Neural crest cell (in vitro differentiated cells): ENCODE data around the gene HELB. TPM values are rescaled to one million over a fixed set of nuclear protein-coding genes. Genes with fewer than 3 reads are reported as not detected.

Experiments used
- DNase-seq: peaks from one replicate; pipeline ENCODE4 v3.0.0; 2021; ENCODE audit warnings: low read depth, mixed read lengths, low spot score
- H3K27ac Mint-ChIP-seq: one replicate; pipeline ENCODE4 v1.8.0; 2021; ENCODE audit warnings: mild to moderate bottlenecking, mixed read lengths; ENCODE audit not compliant: unreplicated experiment
- H3K27me3 Mint-ChIP-seq: 2 replicates; pipeline ENCODE4 v1.8.0; 2021; ENCODE audit warnings: low read depth, mild to moderate bottlenecking, mixed read lengths
- H3K36me3 Mint-ChIP-seq: 2 replicates; pipeline ENCODE4 v1.8.0; 2021; ENCODE audit warnings: low read depth, mild to moderate bottlenecking, mixed read lengths
- H3K4me1 Mint-ChIP-seq: 2 replicates; pipeline ENCODE4 v1.8.0; 2021; ENCODE audit warnings: mixed read lengths
- H3K4me3 Mint-ChIP-seq: one replicate; pipeline ENCODE4 v1.8.0; 2021; ENCODE audit warnings: mild to moderate bottlenecking, mixed read lengths
- H3K9me3 Mint-ChIP-seq: 2 replicates; pipeline ENCODE4 v1.8.0; 2021; ENCODE audit warnings: mixed read lengths
- CTCF ChIP-seq: fragments of 200-600 bp; sonication (generic); conservative IDR thresholded peaks from 2 replicates; pipeline ENCODE4 v1.5.0; 2021; ENCODE audit warnings: antibody characterized with exemption, mild to moderate bottlenecking
- total RNA-seq: library from RNA; stranded (reverse); gene quantifications from 2 replicates; pipeline ENCODE4 v1.2.1, GENCODE V29; 2021

HELB gene
- total RNA-seq, 1 donor from 2014 or later, result 4.6 TPM

- TF ChIP-seq CTCF, result no peak
- peaks cover 48% of the 10 kb centered on the region for H3K36me3 Mint-ChIP-seq
Observed at GRCh38 chr12:66340131-66340530, 37.8 kb downstream of the HELB start.

DNA sequence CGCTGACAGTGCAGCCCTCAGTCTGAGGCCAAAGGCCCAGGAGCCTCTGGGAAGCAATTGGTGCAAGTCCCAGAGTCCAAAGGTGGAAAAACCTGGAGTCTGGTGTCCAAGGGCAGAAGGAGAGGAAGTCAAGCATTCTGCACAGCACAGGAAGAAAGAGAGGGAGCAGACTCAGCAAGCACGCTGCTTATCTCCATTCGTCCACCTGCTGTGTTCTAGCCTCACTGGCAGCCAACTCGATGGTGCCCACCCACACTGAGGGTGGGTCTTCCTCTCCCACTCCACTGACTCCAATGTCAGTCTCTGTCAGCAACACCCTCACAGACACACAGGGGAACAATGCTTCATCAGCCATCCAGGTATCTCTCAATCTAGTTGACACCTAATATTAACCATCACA is 38.8 kb downstream of the HELB start:
- H3K36me3 Mint-ChIP-seq, result peaks cover 49% of the 10 kb centered on the region
- no peak overlapping the region for H3K4me3 Mint-ChIP-seq
- peaks cover 4% of the 10 kb centered on the region for H3K4me1 Mint-ChIP-seq
- peaks cover 19% of the 10 kb centered on the region for H3K9me3 Mint-ChIP-seq
- no peak overlapping the region for H3K27ac Mint-ChIP-seq
- no peak for TF ChIP-seq CTCF
- H3K27me3 Mint-ChIP-seq, result no peaks in the 10 kb centered on the region
- DNase-seq, result no peak

More at GRCh38 chr12:66340131-66340530, 37.8 kb downstream of the HELB start:
- no peaks in the 10 kb centered on the region for H3K27me3 Mint-ChIP-seq
- H3K4me1 Mint-ChIP-seq, result peaks cover 3% of the 10 kb centered on the region
- H3K9me3 Mint-ChIP-seq, result peaks cover 19% of the 10 kb centered on the region
- no peak overlapping the region for H3K4me3 Mint-ChIP-seq
- H3K27ac Mint-ChIP-seq, result no peak overlapping the region
- DNase-seq, result no peak

- Mint-ChIP-seq H3K27ac (no peak overlapping the region), H3K36me3 (peaks cover 46% of the 10 kb centered on the region), H3K9me3 (peaks cover 12% of the 10 kb centered on the region), H3K27me3 (no peaks in the 10 kb centered on the region), H3K4me1 (peaks cover 4% of the 10 kb centered on the region), H3K4me3 (no peak overlapping the region)
- no peak for DNase-seq
- TF ChIP-seq CTCF, result no peak
Observed at GRCh38 chr12:66345212-66345611, 42.9 kb downstream of the HELB start.

DNA sequence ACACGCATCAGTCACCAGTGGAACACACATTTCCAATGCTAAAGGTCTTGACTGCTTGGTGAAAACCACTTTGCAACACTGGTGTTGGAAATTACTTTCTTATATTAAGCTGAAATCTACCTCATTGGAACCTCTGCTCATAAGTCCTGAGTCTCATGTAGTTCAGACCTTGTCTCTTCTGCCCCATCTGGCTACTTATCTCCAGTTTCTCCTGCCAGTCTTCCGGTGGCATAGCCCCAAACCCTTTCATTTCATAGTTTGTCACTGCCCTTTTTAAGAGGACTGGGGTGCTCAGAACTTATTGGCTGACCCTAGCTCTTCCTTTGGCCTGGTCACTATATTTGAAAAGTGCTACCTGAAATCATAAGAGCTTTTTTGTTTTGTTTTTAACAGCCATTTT is 43.7 kb downstream of the HELB start:
- no peak overlapping the region for H3K4me3 Mint-ChIP-seq
- peaks cover 40% of the 10 kb centered on the region for H3K36me3 Mint-ChIP-seq
- no peak for DNase-seq
- no peaks in the 10 kb centered on the region for H3K27me3 Mint-ChIP-seq
- TF ChIP-seq CTCF, result no peak
- H3K27ac Mint-ChIP-seq, result no peak overlapping the region
- H3K4me1 Mint-ChIP-seq, result peaks cover 4% of the 10 kb centered on the region
- H3K9me3 Mint-ChIP-seq, result peaks cover 11% of the 10 kb centered on the region

GRCh38 chr12:66351301-66351700 is 49.0 kb downstream of the HELB start:
- H3K27me3 Mint-ChIP-seq, result no peaks in the 10 kb centered on the region
- no peak overlapping the region for H3K4me3 Mint-ChIP-seq
- no peaks in the 10 kb centered on the region for H3K4me1 Mint-ChIP-seq
- peaks cover 17% of the 10 kb centered on the region for H3K36me3 Mint-ChIP-seq
- no peaks in the 10 kb centered on the region for H3K9me3 Mint-ChIP-seq
- no peak for TF ChIP-seq CTCF
- no peak overlapping the region for H3K27ac Mint-ChIP-seq
- no peak for DNase-seq

GRCh38 chr12:66352197-66352596 is 49.9 kb downstream of the HELB start:
- Mint-ChIP-seq H3K9me3 (no peaks in the 10 kb centered on the region), H3K27me3 (no peaks in the 10 kb centered on the region), H3K4me1 (no peaks in the 10 kb centered on the region), H3K27ac (peak overlapping the region; percentile 23), H3K4me3 (no peak overlapping the region), H3K36me3 (peaks cover 17% of the 10 kb centered on the region)
- peak; percentile 60 for TF ChIP-seq CTCF
- DNase-seq, result peak; percentile 16
